HG02571 (cell line): ENCODE results near the gene MYH6.

Source experiments
- ATAC-seq: cut with Tn5 transposase; IDR thresholded peaks from one replicate; pipeline ENCODE4 v1.9.1; 2021; ENCODE audit warnings: mild to moderate bottlenecking, moderate library complexity; ENCODE audit not compliant: unreplicated experiment

MYH6 gene

DNA sequence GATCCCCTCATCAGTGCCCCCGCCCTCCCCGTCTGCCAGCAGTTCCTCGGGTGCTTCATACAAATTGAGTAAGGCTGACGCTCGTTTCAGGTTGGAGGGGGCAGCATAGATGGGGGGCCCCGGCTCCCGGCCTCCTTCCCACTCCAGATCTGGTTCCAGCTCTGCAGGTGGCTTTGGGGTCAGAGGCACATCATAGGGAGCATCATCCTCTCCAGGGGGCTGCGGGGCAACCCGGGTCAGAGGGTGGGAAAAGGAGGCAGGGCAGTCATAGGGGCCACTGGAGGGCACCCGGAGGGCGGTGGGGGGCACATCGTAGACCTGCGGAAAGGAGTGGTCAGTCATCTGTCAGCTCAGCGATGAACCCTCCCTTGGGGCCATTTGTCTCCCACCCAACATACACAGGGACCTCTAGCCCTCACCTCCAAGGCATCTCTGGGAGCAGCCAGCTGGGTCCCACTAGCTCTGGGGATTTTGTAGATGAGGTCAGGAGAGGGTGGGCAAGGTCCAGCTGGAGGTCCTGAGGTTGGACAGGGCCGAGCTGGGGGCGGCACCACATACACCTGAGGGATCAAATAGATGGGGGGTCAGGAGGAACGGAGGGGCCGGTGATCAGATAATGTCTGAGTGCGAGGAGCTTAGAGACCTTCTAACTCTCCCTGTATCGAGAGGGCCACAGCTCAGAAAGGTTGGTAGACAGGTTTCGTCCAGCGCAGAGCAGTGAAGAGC, 48.2 kb downstream of the MYH6 start:
- ATAC-seq = no peak

DNA sequence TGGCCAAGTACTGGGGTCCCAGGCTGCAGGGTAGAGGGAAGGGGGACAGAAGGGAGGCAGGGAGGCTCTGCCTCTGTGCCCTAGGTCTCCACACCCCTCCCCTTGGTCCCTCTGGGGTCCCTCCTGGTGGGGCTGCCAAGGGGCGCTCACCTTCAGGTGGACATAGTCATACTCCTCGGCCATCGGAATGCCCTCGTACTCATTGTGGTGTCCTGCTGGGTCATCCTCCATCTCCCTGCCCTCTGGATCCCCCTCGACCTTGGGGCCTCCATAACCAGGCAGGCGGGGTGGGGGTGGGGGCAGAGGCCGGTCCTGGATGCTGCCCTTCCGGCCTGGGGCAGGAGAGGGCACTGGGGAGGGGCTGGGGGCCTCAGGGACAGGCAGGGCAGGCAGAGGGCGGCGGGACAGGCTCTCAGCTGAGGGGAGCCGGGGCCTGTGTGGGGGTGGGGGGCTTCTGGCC, 48.9 kb downstream of the MYH6 start:
- ATAC-seq = no peak

DNA sequence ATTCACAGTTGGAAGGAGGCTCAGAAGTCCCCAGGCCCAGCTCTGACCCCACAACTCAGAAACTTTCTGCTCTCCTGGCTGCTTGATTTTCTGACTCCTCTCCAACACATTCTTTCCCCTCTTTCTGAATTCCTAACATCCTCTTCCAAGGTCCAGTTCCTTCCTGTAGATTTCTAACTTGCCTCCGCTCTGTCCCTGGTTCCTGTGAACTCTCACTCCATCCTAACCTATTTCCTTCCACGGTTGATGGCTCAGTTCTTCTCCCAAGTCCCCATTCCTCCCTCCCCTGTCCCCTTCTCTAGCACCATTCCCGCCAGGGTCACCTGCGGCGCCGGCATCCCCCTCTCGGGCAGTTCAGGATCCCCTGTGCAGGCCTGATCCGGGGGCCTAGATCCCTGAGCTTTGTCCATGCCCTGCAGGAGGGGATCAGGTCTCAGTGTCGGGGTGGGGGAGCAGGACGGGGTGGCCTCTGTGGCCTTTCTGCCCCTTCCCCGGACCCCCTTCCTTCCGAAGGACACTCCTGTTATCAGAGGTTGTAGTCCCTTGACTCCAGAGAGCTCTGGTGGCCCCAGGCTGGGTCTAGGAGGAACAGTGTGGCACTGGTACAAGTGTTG, 49.4 kb downstream of the MYH6 start:
- ATAC-seq = no peak

DNA sequence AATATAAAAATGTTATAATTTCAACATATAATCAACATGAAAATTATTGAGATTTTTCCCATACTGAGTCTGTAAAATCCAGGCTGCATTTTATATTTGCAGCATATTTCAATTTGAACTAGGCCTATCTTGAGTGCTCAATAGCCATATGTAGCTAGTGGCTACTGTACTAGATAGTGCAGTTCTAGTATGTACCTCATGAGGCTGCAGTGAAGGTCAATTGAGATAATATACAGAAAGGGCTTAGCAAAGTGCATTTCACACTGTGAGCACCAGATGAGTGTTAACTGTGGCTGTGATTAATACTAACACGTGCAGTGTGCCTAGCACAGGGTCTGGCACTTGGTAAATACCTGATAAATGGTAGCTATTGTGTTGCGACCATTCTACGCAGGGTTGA, 50.0 kb downstream of the MYH6 start:
- ATAC-seq = no peak

DNA sequence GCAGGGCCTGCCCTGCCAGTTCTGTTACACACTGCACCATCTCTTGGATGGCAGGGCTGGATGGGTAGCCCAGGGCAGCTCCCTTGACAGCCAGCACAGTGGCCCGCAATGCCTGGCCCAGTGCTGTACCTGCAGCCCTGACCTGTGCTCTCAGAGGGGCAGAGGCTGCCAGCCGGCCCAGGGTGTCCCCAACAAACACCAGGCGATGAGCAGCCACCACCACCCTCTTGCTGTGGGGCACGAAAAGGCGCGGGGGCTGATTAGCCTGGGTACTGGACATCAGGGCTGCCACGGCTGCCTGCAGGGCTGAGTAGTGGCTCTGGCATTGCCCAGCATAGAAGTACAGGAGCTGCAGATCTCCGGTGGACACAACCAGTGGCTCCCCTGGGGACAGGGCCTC, 50.8 kb downstream of the MYH6 start:
- no peak for ATAC-seq

DNA sequence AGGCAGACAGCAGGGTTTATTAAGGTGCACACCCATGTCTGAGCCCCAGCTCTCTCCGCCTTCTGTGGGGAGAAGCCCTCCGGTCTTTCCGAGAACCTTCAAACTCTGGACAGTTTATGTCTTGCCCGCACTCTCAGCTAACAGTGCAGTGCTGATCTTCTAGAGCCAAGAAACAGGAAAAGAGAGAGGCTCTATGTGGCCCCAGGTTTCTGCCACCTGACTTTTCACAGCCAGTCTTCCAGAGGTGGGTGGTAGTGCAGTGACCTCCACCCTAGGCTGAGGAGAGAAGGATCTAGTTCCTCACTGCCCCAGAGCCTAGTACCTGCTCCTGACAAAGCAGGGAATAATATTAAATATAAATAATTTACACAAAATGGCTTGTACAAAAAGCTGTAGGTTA, 51.4 kb downstream of the MYH6 start:
- no peak for ATAC-seq

DNA sequence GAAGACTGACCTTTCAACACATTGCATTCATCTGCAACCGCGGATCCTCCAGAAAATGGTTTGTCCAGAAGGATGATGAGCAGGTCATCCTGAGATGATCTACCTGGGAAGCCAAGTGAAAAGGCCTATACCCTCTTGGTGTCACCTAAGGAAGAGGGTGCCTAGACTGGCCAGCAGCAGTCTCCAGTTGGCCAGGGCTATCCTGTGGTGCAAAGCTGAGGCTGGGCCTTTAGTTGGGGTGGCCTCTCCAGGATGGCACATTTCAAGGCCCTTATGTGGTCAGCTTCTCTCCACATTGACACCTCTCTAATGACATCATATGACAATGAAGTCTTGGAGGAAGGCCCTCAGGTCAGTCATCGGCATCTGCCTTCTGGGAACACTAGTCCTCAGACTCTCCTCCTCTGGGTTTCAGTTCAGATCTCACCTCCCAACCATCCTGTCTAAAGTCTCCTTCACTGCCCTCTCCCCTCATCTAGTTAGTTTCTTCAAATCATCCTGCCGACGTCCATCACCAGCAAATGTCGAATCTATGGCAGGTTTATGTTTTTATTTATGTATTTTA, 52.1 kb downstream of the MYH6 start:
- no peak for ATAC-seq

DNA sequence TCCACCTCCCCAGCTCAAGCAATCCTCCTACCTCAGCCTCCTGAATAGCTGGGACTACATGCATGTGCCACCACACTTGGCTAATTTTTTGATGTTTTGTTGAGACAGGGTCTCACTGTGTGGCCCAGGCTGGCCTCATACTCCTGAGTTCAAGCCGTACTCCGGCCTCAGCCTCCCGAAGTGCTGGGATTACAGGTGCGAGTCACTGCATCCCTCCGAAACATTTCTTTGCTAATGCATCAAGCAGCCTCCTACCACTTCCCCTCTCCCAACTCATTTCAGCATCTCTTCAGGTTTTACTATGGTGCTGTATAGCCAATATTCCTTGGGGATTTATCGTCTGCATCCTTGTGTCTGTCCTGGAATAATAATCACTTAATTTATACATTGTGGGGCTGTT, 53.1 kb downstream of the MYH6 start:
- no peak for ATAC-seq

DNA sequence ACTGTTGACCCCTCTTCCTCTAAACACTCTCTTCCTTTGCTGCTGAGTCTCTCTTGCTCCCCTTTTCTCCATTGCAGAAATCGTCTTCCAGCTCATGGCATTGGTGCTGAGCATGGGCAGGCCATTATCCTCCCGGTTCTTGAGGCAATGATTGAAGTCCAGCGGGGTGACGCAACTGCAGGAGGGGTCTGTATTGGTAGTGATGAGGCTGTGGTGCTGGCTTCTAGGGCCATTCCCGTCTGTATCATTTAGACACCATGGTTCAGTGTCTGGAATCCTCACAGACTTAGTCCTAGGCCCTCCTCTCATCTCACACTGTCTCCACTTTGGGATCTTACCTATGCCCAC, 54.7 kb downstream of the MYH6 start:
- ATAC-seq = no peak

DNA sequence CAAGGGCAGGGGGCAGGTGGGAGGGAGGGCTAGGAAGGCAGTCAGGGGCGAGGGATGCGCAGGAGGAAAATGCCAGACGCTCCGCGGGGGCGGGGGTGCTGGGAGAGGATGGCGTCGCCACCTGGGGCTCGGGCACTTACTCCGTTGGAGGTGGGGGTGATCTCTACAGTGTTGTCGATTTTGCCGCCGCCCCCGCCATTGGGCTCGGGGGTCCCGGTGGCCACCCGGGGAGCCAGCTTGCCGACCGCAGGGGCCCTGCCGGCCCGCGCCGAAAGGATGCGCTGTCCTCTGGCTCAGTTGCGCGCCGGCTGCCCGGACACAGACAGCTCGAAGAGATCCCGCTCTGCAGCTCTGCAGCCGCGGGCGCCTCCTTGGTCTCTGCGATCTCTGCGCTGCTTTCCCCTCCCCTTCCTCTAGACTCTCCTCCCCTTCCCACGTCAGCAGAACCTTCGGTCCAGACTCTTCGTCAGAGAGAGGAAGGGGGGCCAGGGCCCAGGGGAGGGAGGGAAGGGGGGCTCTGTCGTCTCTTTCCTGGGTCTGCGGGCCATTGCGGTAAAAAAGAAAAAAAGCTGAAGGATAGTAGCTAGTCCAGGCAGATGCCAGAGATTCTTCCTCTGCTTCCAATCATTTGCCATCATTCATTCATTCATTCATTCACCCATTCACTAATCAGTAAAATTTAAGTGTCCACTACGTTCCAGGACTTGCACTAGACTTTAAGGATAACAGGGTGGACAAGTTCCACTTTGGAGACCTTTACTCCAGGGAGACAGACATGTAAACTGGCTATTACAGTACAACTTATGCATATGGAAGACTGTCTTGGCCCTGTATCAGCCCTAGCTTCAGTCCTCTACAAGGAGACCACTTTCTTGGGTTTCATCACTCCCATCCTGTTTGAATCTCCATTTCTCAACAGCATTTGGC, 55.3 kb downstream of the MYH6 start, which contains the start of gene SLC22A17:
TSS of gene SLC22A17 (minus strand) at position 382 of the 927 bp plus-strand sequence.
- no peak for ATAC-seq

DNA sequence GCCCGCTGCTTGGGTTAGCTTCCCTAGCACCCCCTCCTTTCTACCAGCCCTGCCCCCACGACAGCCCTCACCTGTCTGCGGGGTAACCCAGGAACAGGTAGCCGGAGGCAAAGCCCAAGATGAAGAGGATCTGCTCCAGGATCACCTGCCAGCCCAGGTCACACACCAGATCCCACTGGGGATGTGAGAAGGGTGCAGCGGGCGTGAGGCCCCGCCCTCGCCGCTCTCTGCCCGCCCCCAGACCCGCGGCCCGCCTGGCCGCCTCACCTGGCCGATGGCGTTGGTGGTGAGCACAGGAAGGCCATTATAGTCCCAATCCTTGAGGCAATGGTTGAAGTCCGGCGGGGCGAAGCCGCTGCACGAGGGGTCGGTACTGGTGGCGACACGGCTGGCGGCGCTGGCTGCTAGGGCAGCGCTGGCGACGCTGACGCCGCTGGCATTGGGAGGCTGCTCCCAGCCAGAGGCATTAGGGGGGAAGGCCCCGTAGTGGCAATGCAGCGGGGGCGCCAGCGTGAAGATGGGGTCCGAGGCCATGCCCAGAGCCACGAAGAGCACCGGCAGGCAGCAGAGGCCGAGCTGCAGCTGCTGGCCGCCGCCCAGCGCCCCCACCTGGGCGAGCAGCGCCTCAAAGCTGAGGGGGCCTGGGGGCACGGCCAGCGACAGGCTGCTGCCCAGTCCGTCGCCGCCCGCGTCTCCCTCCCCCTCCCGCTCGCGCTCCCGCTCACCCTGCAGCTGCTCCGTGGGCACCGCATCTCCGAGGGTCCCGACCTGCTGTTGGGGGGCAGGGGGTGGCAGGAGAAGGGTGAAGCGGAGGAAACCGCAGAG, 56.2 kb downstream of the MYH6 start:
- ATAC-seq = no peak

DNA sequence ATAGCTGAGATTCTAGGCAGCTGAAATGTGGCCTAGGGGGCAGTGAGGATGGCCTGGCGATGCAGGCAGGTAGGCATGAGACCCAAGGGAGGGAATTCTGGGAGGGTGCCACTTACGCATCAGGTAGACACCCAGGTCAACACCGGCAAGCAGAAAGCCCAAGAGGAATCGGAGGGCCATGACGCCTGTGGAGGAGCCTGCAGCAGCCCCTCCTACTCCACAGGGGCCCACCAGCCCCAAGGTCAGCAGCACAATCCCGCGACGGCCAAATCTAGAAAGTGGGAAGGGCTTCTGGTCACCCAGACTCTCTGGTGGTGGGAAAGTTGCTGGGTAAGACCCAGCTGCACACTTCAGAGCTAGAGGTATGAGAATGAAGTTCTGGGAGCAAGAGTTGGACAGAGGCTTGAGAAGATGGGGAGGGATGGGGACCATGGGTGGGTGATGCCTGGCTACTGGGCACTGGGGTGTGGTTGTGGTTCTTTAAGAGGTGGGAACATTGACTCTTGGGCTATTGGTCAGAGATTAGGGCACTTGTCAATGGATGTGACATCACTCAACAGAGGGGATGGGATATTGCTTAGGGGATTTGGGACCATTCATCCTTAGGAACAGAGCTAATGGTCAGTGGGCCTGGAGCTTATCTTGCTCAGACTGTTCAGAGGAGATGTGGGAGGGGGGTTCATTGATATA, 58.8 kb downstream of the MYH6 start:
- no peak for ATAC-seq

DNA sequence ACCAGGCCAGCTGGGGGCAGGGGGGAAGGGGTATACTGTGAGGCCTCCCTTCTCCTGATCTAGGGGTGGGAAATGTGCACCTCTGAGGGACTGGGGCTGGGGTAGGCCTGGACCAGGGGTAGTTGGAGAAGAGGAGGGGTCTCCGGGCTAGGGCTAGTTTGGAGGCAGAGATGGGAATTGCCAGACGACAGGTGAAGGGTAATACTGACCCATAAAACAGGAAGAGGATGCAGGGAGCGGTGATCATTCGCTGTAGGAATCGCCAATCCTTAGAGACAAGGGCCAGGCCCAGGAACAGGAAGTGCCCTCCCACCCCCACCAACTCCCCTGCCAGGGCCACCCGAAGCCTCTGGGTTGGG, 59.8 kb downstream of the MYH6 start:
- no peak for ATAC-seq

DNA sequence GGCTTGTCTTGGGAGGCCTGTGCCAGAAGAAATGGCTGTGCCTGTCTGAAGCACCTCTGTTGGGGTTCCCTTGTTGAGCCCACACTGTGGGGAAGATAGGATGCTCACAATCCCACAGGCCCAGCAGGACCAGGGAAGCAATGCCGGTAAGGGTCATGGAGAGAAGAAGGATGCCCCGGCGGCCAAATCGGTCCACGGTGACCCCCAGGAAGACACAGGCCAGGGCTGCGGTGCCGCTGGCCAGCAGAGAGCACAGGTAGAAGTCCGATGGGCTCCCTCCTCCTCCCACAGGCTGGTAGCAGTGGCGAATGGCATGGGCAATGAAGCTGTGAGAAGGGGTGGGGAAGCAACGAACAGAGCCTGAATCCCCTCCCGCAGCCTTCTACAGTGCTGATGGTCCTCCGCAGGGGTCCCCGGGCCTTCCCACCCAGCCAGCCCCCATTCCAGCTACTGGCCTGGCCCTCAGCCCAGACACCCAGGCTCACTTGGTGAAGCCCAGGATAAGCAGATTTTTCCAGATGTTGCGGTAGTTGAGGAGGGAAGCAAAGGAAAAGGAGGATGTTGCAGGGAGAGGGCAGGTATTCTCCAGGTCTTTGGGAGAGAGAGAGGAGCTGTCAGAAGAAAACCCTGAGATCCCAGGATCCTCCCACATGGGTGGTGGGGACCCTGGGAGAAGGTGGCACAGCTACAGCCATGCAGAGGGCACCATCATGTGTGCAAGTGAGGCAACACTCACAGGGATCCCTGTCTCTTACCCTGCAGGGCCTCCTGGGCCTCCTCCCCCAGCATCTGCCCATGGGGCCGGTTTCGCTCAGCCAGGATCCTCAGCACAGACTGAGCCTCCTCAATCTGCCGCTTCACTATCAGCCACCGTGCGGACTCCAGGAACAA, 60.4 kb downstream of the MYH6 start:
- ATAC-seq = no peak

DNA sequence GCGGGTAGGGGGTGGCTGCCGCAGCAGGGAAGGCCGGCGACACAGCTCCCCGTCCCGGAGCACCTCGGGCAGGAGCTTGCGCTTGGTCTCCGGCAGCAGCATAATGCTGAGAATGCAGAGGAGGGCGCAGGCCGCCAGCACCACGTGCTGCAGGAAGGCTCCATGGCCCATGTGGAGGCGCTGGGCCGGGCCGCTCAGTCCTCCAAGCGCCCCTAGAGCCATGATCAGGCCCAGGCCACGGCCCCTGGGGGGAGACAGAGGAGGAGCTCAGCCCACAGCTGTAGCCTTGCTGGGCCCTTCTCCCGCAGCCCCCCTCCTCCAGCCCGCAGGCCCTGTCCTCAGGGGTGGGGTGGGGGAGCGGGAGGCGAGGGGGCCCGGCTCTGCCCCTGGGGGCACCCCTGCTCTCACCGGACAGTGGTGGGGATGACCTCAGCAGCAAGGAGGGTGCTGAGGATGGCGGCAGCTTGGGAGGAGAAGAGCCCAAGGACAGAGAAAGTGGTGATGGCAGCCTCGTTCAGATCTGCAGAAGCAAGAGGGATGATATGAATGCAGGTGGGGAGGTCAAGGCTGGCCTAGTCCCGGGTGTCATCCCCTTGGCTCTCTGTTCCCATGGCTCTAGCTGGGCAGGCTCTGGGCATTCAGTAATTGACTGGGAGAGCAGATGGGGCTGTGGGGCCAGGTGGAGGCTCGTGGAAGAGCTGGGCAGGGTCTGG, 61.2 kb downstream of the MYH6 start:
- ATAC-seq = no peak

DNA sequence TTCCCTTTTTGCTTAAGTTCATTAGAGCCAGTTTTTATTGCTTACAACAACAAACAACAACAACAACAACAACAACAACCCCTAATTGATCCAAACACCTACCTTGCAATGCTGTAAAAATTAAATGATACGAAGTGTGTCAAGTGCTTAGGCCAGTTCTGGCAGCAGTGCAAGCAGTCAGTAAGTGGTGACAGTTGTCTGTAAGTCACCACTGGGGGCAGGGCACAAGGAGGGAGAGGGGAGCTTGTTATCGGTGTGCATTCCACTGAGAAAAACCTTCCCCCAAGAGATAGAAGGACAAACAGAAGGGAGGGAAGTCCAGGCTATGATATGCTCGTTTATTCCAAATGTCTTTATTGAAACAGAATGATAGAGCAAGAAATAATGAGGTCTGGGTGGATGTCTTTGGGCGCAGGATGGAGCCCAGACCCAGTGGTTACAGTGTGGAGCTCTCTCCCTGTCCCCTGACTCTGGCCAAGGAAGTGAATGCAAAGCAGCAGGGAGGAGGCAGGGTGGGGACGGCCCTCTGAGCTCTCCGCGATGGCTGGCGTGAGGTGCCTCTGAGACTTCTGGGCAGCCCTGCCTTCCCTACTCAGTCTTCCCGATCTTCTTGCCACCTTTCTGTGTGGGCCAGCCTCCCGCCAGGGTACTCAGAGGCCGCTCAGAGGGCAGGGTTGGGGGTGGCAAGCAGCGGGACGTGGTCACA, 61.9 kb downstream of the MYH6 start:
- no peak for ATAC-seq

DNA sequence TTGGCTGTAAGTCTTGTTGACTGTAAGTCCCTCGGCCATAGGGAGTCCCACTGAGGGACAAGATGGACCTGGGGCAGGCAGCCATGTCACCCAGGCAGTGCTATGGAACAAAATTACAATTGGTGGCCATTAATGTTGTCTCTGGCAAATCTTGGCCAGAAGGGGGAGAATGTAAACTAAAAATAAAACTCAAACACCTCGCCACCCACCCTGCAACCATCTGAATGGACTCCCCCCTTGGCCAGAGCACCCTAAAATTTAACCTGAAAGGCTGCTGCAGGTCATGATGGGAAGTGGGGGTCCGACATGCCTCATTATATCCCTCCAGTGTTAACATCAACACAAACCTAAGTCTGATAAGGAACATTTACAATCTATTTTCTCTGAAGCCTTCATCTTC, 63.6 kb downstream of the MYH6 start:
- no peak for ATAC-seq
